OCI-LY3 (cell line): ENCODE results near the gene ARSJ.

ENCODE experiments used
- CTCF ChIP-seq: fragments of 200-600, 300-600 bp; sonication (generic); IDR thresholded peaks from 2 replicates; pipeline ENCODE4 v1.5.1; 2014; ENCODE audit warnings: antibody characterized with exemption, low read length, low read depth
- EZH2phosphoT487 ChIP-seq: fragments of 200-600 bp; shearing (Covaris generic); IDR thresholded peaks from 2 replicates; pipeline ENCODE4 v1.6.1; 2018; ENCODE audit warnings: antibody characterized with exemption, mixed run types, low read depth

- no peak for TF ChIP-seq CTCF
- TF ChIP-seq EZH2phosphoT487: no peak
Observed at GRCh38 chr4:114027596-114027995, 48.1 kb upstream of the ARSJ start.
